GM23338 (cell line): ENCODE results near the gene MID1. TPM values are rescaled to one million over a fixed set of nuclear protein-coding genes. Genes with fewer than 3 reads are reported as not detected.
"Not testable (repeated sequence)": the region's sequence is repeated elsewhere in the genome, so short reads cannot be mapped to it uniquely, and the experiment has no call there.

Experiments used
- ATAC-seq: fragments of 200-7000 bp; cut with Tn5 transposase; 3 replicates; pipeline ENCODE4 v1.9.1; 2020
- DNase-seq: peaks from one replicate; pipeline ENCODE4 v3.0.0-alpha.2; 2015; ENCODE audit warnings: low spot score
- H2AFZ ChIP-seq: fragments of 200-600 bp; sonication (generic); 2 replicates; pipeline ENCODE4 v1.8.0; 2016; ENCODE audit warnings: antibody characterized with exemption, mild to moderate bottlenecking, moderate library complexity
- H3F3A ChIP-seq: fragments of 200-600 bp; sonication (generic); replicated peaks from 2 replicates; pipeline ENCODE4 v1.8.0; 2017; ENCODE audit warnings: antibody characterized with exemption, mixed run types, low read depth
- H3K27ac ChIP-seq: fragments of 200-600 bp; sonication (generic); 2 replicates; pipeline ENCODE4 v1.6.1; 2016; ENCODE audit warnings: low read depth
- H3K27me3 ChIP-seq: fragments of 200-600 bp; sonication (generic); 2 replicates; pipeline ENCODE4 v1.8.0; 2016; ENCODE audit warnings: mild to moderate bottlenecking, mixed run types, moderate library complexity; ENCODE audit not compliant: insufficient read depth
- H3K36me3 ChIP-seq: fragments of 200-600 bp; sonication (generic); 2 replicates; pipeline ENCODE4 v1.8.0; 2016; ENCODE audit warnings: mild to moderate bottlenecking; ENCODE audit not compliant: insufficient read depth
- H3K4me1 ChIP-seq: fragments of 200-600 bp; sonication (generic); 2 replicates; pipeline ENCODE4 v1.8.0; 2016; ENCODE audit warnings: mild to moderate bottlenecking, moderate library complexity; ENCODE audit not compliant: insufficient read depth
- H3K4me2 ChIP-seq: fragments of 200-600 bp; sonication (generic); 2 replicates; pipeline ENCODE4 v1.7.1; 2017; ENCODE audit warnings: mixed run types
- H3K4me3 ChIP-seq: fragments of 200-600 bp; sonication (generic); 2 replicates; pipeline ENCODE4 v1.6.1; 2016; ENCODE audit warnings: mixed run types
- H3K79me2 ChIP-seq: fragments of 200-600 bp; sonication (generic); replicated peaks from 2 replicates; pipeline ENCODE4 v1.8.0; 2017; ENCODE audit warnings: mild to moderate bottlenecking; ENCODE audit not compliant: insufficient read depth
- H3K9me2 ChIP-seq: fragments of 200-600 bp; sonication (generic); 2 replicates; pipeline ENCODE4 v1.8.0; 2017; ENCODE audit not compliant: insufficient read depth
- H4K20me1 ChIP-seq: fragments of 200-600 bp; sonication (generic); replicated peaks from 2 replicates; pipeline ENCODE4 v1.8.0; 2017; ENCODE audit warnings: mild to moderate bottlenecking; ENCODE audit not compliant: insufficient read depth
- H3K27ac Mint-ChIP-seq: 2 replicates; pipeline ENCODE4 v1.8.0; 2020; ENCODE audit warnings: inconsistent platforms, mild to moderate bottlenecking, moderate library complexity, mixed read lengths
- H3K27me3 Mint-ChIP-seq: 3 replicates; pipeline ENCODE4 v1.8.0; 2022; ENCODE audit warnings: low read depth, mild to moderate bottlenecking, moderate library complexity, mixed read lengths, inconsistent platforms; ENCODE audit not compliant: insufficient read depth, poor library complexity
- H3K36me3 Mint-ChIP-seq: 3 replicates; pipeline ENCODE4 v1.8.0; 2021; ENCODE audit warnings: low read depth, mild to moderate bottlenecking, inconsistent platforms, moderate library complexity, mixed read lengths
- H3K4me1 Mint-ChIP-seq: 3 replicates; pipeline ENCODE4 v1.8.0; 2020; ENCODE audit warnings: mild to moderate bottlenecking, inconsistent platforms, mixed read lengths
- H3K4me3 Mint-ChIP-seq: 3 replicates; pipeline ENCODE4 v1.8.0; 2021; ENCODE audit warnings: moderate library complexity, mild to moderate bottlenecking, inconsistent platforms, mixed read lengths
- H3K9me3 Mint-ChIP-seq: 3 replicates; pipeline ENCODE4 v1.8.0; 2020; ENCODE audit warnings: moderate library complexity, mild to moderate bottlenecking, inconsistent platforms, mixed read lengths
- CTCF ChIP-seq, 2 experiments: fragments of 200-600 bp in 1 of 2; sonication (generic) in 1 of 2; conservative IDR thresholded peaks; 2 replicates each; pipeline versions ENCODE4 v1.5.1 to v1.6.1; 2016 to 2017; ENCODE audit warnings: antibody characterized with exemption in 2 of 2, low read depth in 2 of 2, mild to moderate bottlenecking in 2 of 2, moderate library complexity in 1 of 2
- EZH2 ChIP-seq: fragments of 200-600 bp; sonication (generic); IDR thresholded peaks from one replicate; pipeline ENCODE4 v1.8.0; 2017; ENCODE audit warnings: antibody characterized with exemption, mild to moderate bottlenecking, low read depth; ENCODE audit not compliant: unreplicated experiment
- EZH2phosphoT487 ChIP-seq: fragments of 200-600 bp; sonication (generic); IDR thresholded peaks from one replicate; pipeline ENCODE4 v1.8.1; 2018; ENCODE audit warnings: antibody characterized with exemption; ENCODE audit not compliant: unreplicated experiment
- JUNB ChIP-seq: IDR thresholded peaks from one replicate; pipeline ENCODE4 v1.6.1; 2016; ENCODE audit warnings: antibody characterized with exemption; ENCODE audit not compliant: unreplicated experiment
- NANOG ChIP-seq: IDR thresholded peaks from 2 replicates; pipeline ENCODE4 v1.6.1; 2016; ENCODE audit warnings: antibody characterized with exemption, borderline replicate concordance
- POLR2AphosphoS5 ChIP-seq: IDR thresholded peaks from 2 replicates; pipeline ENCODE4 v1.6.1; 2016; ENCODE audit warnings: antibody characterized with exemption, low read depth
- STAT1 ChIP-seq: IDR thresholded peaks from one replicate; pipeline ENCODE4 v1.6.1; 2016; ENCODE audit warnings: antibody characterized with exemption; ENCODE audit not compliant: unreplicated experiment
- ZNF114 ChIP-seq: fragments of 250-450 bp; sonication (Bioruptor Pico); IDR thresholded peaks from 2 replicates; pipeline ENCODE4 v1.5.0; 2020; ENCODE audit warnings: mild to moderate bottlenecking, moderate library complexity
- ZNF331 ChIP-seq: fragments of 250-450 bp; sonication (Bioruptor Pico); IDR thresholded peaks from 2 replicates; pipeline ENCODE4 v1.5.0; 2020; ENCODE audit warnings: low read depth, mild to moderate bottlenecking, moderate library complexity
- polyA plus RNA-seq: library from polyadenylated mRNA; unstranded; fragments of >200 nt; fragmentation: Nextera tagmentation; extraction: Ambion mirVana; gene quantifications from 2 replicates; pipeline ENCODE4 v1.2.1, GENCODE V29; 2016
- total RNA-seq: library from RNA; depleted of rRNA; stranded (reverse); fragments of >200 nt; shearing (Covaris generic); gene quantifications from 2 replicates; pipeline ENCODE4 v1.2.3, GENCODE V29; 2014
- TF ChIP-seq, protein P1 (sequence below): fragments of 250-450 bp; sonication (Bioruptor Pico); IDR thresholded peaks from 2 replicates; pipeline ENCODE4 v1.5.0; 2020; ENCODE audit warnings: mild to moderate bottlenecking, moderate library complexity

MID1 gene
- total and polyA plus RNA-seq, 2 experiments from 2014 or later = 27.2 to 39.3 TPM

- Mint-ChIP-seq H3K36me3 (peaks cover 44% of the 10 kb centered on the region), H3K27me3 (peaks cover 4% of the 10 kb centered on the region), H3K4me1 (peaks cover 21% of the 10 kb centered on the region), H3K27ac (peak overlapping the region; percentile 44; the same call in 1 of the 2 replicates), H3K4me3 (no peak overlapping the region), H3K9me3 (peaks cover 14% of the 10 kb centered on the region)
- Histone ChIP-seq H3F3A (no peaks in the 10 kb centered on the region), H3K4me2 (no peak overlapping the region), H4K20me1 (no peaks in the 10 kb centered on the region), H3K79me2 (peaks cover 93% of the 10 kb centered on the region), H3K27ac (no peak overlapping the region), H3K36me3 (no peaks in the 10 kb centered on the region), H3K27me3 (no peaks in the 10 kb centered on the region), H3K4me3 (no peak overlapping the region), H3K4me1 (peaks cover 19% of the 10 kb centered on the region), H2AFZ (no peak overlapping the region), H3K9me2 (no peaks in the 10 kb centered on the region)
- no peak for DNase-seq
- TF ChIP-seq EZH2 (no peak), NANOG (no peak), ZNF331 (CRISPR knock-in tag) (no peak), ZNF114 (no peak), CTCF (conservative IDR thresholded peaks at IDR 0.05; ENCODE audit: low read depth in 2 of 2) (no peak), JUNB (no peak), STAT1 (no peak), POLR2AphosphoS5 (no peak), EZH2phosphoT487 (no peak)
- TF ChIP-seq, protein P1, sequence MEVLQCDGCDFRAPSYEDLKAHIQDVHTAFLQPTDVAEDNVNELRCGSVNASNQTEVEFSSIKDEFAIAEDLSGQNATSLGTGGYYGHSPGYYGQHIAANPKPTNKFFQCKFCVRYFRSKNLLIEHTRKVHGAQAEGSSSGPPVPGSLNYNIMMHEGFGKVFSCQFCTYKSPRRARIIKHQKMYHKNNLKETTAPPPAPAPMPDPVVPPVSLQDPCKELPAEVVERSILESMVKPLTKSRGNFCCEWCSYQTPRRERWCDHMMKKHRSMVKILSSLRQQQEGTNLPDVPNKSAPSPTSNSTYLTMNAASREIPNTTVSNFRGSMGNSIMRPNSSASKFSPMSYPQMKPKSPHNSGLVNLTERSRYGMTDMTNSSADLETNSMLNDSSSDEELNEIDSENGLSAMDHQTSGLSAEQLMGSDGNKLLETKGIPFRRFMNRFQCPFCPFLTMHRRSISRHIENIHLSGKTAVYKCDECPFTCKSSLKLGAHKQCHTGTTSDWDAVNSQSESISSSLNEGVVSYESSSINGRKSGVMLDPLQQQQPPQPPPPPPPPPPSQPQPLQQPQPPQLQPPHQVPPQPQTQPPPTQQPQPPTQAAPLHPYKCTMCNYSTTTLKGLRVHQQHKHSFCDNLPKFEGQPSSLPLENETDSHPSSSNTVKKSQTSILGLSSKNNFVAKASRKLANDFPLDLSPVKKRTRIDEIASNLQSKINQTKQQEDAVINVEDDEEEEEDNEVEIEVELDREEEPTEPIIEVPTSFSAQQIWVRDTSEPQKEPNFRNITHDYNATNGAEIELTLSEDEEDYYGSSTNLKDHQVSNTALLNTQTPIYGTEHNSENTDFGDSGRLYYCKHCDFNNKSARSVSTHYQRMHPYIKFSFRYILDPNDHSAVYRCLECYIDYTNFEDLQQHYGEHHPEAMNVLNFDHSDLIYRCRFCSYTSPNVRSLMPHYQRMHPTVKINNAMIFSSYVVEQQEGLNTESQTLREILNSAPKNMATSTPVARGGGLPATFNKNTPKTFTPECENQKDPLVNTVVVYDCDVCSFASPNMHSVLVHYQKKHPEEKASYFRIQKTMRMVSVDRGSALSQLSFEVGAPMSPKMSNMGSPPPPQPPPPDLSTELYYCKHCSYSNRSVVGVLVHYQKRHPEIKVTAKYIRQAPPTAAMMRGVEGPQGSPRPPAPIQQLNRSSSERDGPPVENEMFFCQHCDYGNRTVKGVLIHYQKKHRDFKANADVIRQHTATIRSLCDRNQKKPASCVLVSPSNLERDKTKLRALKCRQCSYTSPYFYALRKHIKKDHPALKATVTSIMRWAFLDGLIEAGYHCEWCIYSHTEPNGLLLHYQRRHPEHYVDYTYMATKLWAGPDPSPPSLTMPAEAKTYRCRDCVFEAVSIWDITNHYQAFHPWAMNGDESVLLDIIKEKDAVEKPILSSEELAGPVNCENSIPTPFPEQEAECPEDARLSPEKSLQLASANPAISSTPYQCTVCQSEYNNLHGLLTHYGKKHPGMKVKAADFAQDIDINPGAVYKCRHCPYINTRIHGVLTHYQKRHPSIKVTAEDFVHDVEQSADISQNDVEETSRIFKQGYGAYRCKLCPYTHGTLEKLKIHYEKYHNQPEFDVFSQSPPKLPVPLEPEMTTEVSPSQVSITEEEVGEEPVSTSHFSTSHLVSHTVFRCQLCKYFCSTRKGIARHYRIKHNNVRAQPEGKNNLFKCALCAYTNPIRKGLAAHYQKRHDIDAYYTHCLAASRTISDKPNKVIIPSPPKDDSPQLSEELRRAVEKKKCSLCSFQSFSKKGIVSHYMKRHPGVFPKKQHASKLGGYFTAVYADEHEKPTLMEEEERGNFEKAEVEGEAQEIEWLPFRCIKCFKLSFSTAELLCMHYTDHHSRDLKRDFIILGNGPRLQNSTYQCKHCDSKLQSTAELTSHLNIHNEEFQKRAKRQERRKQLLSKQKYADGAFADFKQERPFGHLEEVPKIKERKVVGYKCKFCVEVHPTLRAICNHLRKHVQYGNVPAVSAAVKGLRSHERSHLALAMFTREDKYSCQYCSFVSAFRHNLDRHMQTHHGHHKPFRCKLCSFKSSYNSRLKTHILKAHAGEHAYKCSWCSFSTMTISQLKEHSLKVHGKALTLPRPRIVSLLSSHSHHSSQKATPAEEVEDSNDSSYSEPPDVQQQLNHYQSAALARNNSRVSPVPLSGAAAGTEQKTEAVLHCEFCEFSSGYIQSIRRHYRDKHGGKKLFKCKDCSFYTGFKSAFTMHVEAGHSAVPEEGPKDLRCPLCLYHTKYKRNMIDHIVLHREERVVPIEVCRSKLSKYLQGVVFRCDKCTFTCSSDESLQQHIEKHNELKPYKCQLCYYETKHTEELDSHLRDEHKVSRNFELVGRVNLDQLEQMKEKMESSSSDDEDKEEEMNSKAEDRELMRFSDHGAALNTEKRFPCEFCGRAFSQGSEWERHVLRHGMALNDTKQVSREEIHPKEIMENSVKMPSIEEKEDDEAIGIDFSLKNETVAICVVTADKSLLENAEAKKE (CRISPR knock-in tag) = no peak
- no peak for ATAC-seq
Observed at GRCh38 chrX:10589098-10589497, 31.3 kb downstream of the MID1 start.

- Histone ChIP-seq H3K79me2 (peaks cover 91% of the 10 kb centered on the region), H3K4me1 (peaks cover 16% of the 10 kb centered on the region)
- H3K36me3 Mint-ChIP-seq = peaks cover 45% of the 10 kb centered on the region
- H3K9me3 Mint-ChIP-seq = peaks cover 15% of the 10 kb centered on the region
- H3K27ac ChIP-seq, H2AFZ ChIP-seq, H3F3A ChIP-seq, H3K27me3 Mint-ChIP-seq, H3K9me2 ChIP-seq, H3K27me3 ChIP-seq, H3K4me2 ChIP-seq, H4K20me1 ChIP-seq, ATAC-seq, H3K27ac Mint-ChIP-seq, H3K4me3 ChIP-seq, DNase-seq, H3K4me3 Mint-ChIP-seq, H3K36me3 ChIP-seq: not testable (repeated sequence)
- peaks cover 21% of the 10 kb centered on the region for H3K4me1 Mint-ChIP-seq
Observed at GRCh38 chrX:10584882-10585281, 35.5 kb downstream of the MID1 start.
